NOMO-1 treated with DMSO at 0.1 percent for 48 hours (cell line): ENCODE data around the gene SPEM3.

Experiments
- DNase-seq: peaks from one replicate; lab custom pipeline; 2025; ENCODE audit not compliant: unreplicated experiment; lab: John Stamatoyannopoulos, UW

Gene SPEM3

GRCh38 chr17:7419819-7420610 lies 8.6 kb upstream of the SPEM3 start, which contains the start of gene SPEM1:
TSS of gene SPEM1 (plus strand) at chr17:7420324. CDS start at chr17:7420385, 61 bp downstream.
- no peak for DNase-seq

GRCh38 chr17:7421186-7421585 lies 7.5 kb upstream of the SPEM3 start:
- no peak for DNase-seq

- no peak for DNase-seq
Observed at GRCh38 chr17:7423679-7424078, 5.0 kb upstream of the SPEM3 start.

- DNase-seq = no peak
Observed at GRCh38 chr17:7425316-7425715, 3.3 kb upstream of the SPEM3 start, which contains the start of gene SPEM2. TSS of gene SPEM2 (plus strand) at chr17:7425616. CDS start at chr17:7425689, 73 bp downstream.

- no peak for DNase-seq
Observed at GRCh38 chr17:7425756-7426155, 2.9 kb upstream of the SPEM3 start.

- no peak for DNase-seq
Observed at GRCh38 chr17:7426203-7426863, 2.3 kb upstream of the SPEM3 start.

GRCh38 chr17:7426896-7427489 lies 1.7 kb upstream of the SPEM3 start:
- DNase-seq = no peak

- no peak for DNase-seq
Observed at GRCh38 chr17:7427549-7427948, 1.1 kb upstream of the SPEM3 start.

- no peak for DNase-seq
Observed at GRCh38 chr17:7429722-7430121, 1.1 kb downstream of the SPEM3 start.

GRCh38 chr17:7431231-7431630 lies 2.6 kb downstream of the SPEM3 start:
- no peak for DNase-seq

GRCh38 chr17:7432296-7432695 lies 3.6 kb downstream of the SPEM3 start:
- DNase-seq = no peak

- DNase-seq = peak; percentile 71
Observed at GRCh38 chr17:7435676-7436555, 7.3 kb downstream of the SPEM3 start.

GRCh38 chr17:7436556-7437368 lies 8.1 kb downstream of the SPEM3 start:
- peak; percentile 70 for DNase-seq

GRCh38 chr17:7437369-7437863 lies 8.8 kb downstream of the SPEM3 start:
- DNase-seq = no peak

GRCh38 chr17:7437950-7438614 lies 9.4 kb downstream of the SPEM3 start:
- DNase-seq = peak; percentile 54

- DNase-seq = no peak
Observed at GRCh38 chr17:7438656-7439460, 10.2 kb downstream of the SPEM3 start.

GRCh38 chr17:7439462-7440112 lies 10.9 kb downstream of the SPEM3 start, which contains the start of gene FGF11:
TSS of gene FGF11 (plus strand) at chr17:7439512. CDS start at chr17:7439621, 109 bp downstream.
- no peak for DNase-seq
